ENCODE data around the gene SEMA3E. TPM values are rescaled to one million over a fixed set of nuclear protein-coding genes. Genes with fewer than 3 reads are reported as not detected.
"Not testable (repeated sequence)": the region's sequence is repeated elsewhere in the genome, so short reads cannot be mapped to it uniquely, and the experiment has no call there.

Gene SEMA3E
- total RNA-seq, 1 experiment from 2014 or later = 0.20 TPM

DNA sequence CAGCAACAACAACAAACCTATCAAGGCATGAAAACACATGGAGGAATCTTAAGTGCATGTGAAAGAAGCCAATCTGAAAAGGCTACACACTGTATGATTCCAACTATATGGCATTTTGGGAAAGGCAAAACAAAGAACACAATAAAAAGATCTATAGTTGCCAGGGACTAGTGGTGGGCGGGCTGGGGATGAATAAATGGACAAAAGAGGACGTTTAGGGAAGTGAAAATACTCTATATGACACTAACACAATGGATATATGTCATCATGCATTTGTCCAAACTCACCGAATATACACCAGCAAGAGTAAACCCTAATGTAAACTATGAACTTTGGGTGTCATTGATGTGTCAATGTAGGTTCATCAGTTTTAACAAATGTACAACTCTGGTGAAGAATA, 89.1 kb downstream of the SEMA3E start:
- no TSS peak for BruUV-seq (replicated peaks)
- no peak overlapping the region for H3K4me3 Mint-ChIP-seq (ENCODE audit: unreplicated experiment)

GRCh38 chr7:83552556-83552955, 96.4 kb downstream of the SEMA3E start:
- POLR2A ChIA-PET; H3K36me3 Mint-ChIP-seq (ENCODE audit: insufficient read depth, unreplicated experiment); H3K36me3 ChIP-seq (ENCODE audit: control insufficient read depth, insufficient read depth, low read length); H3K4me3 ChIP-seq (ENCODE audit: low read depth, low read length); H3K27me3 Mint-ChIP-seq (ENCODE audit: insufficient read depth, unreplicated experiment); H3K27me3 ChIP-seq (replicated peaks; ENCODE audit: control insufficient read depth, insufficient read depth, low read length); BruUV-seq (replicated peaks); CTCF ChIA-PET; H3K4me3 Mint-ChIP-seq (ENCODE audit: unreplicated experiment): not testable (repeated sequence)
- H3K4me1 Mint-ChIP-seq (ENCODE audit: low read depth, unreplicated experiment) = peaks cover 15% of the 10 kb centered on the region
- peaks cover 42% of the 10 kb centered on the region for H3K9me3 Mint-ChIP-seq (ENCODE audit: unreplicated experiment)
- DNase-seq = peak; percentile 60 to 67
- intact Hi-C loops (cut with micrococcal nuclease; ENCODE audit: unreplicated experiment) = loop anchor here (1.0 kb wide), 1 partner anchor 28 kb away; no protein-coding TSS in a partner anchor
- H3K27ac Mint-ChIP-seq (ENCODE audit: unreplicated experiment) = peak overlapping the region; percentile 60
- Histone ChIP-seq H3K9me3 (peaks cover 32% of the 10 kb centered on the region), H3K4me1 (peaks cover 18% of the 10 kb centered on the region)

More for the DNA sequence above, 89.1 kb downstream of the SEMA3E start:
- POLR2A ChIA-PET = no interaction called here
- H3K27me3 ChIP-seq (replicated peaks; ENCODE audit: control insufficient read depth, insufficient read depth, low read length) = no peaks in the 10 kb centered on the region
- no peaks in the 10 kb centered on the region for H3K9me3 ChIP-seq
- intact Hi-C loops (cut with micrococcal nuclease; ENCODE audit: unreplicated experiment) = no loop called here
- no peak overlapping the region for H3K4me3 ChIP-seq (ENCODE audit: low read depth, low read length)
- no peak overlapping the region for H3K27ac Mint-ChIP-seq (ENCODE audit: unreplicated experiment)
- no peak for DNase-seq
- no peaks in the 10 kb centered on the region for H3K4me1 ChIP-seq
- no peak for TF ChIP-seq CTCF (IDR thresholded peaks at IDR 0.05; ENCODE audit: insufficient read depth in 1 of 2, low read depth in 1 of 2, low read length in 1 of 2, severe bottlenecking in 1 of 2, unreplicated experiment in 1 of 2)
- H3K36me3 Mint-ChIP-seq (ENCODE audit: insufficient read depth, unreplicated experiment) = no peaks in the 10 kb centered on the region
- CTCF ChIA-PET = no interaction called here
- H3K27me3 Mint-ChIP-seq (ENCODE audit: insufficient read depth, unreplicated experiment) = no peaks in the 10 kb centered on the region
- no peaks in the 10 kb centered on the region for H3K36me3 ChIP-seq (ENCODE audit: control insufficient read depth, insufficient read depth, low read length)
- H3K9me3 Mint-ChIP-seq (ENCODE audit: unreplicated experiment) = peaks cover 6% of the 10 kb centered on the region
- no peaks in the 10 kb centered on the region for H3K4me1 Mint-ChIP-seq (ENCODE audit: low read depth, unreplicated experiment)

GRCh38 chr7:83550100-83550499, 98.8 kb downstream of the SEMA3E start:
- intact Hi-C loops (cut with micrococcal nuclease; ENCODE audit: unreplicated experiment) = no loop called here
- no peak for TF ChIP-seq CTCF (IDR thresholded peaks at IDR 0.05; ENCODE audit: insufficient read depth in 1 of 2, low read depth in 1 of 2, low read length in 1 of 2, severe bottlenecking in 1 of 2, unreplicated experiment in 1 of 2)
- Mint-ChIP-seq H3K27ac (ENCODE audit: unreplicated experiment) (no peak overlapping the region), H3K27me3 (ENCODE audit: insufficient read depth, unreplicated experiment) (no peaks in the 10 kb centered on the region), H3K4me1 (ENCODE audit: low read depth, unreplicated experiment) (peaks cover 15% of the 10 kb centered on the region), H3K36me3 (ENCODE audit: insufficient read depth, unreplicated experiment) (peaks cover 6% of the 10 kb centered on the region), H3K9me3 (ENCODE audit: unreplicated experiment) (peaks cover 38% of the 10 kb centered on the region), H3K4me3 (ENCODE audit: unreplicated experiment) (no peak overlapping the region)
- Histone ChIP-seq H3K4me1 (peaks cover 18% of the 10 kb centered on the region), H3K27me3 (replicated peaks; ENCODE audit: control insufficient read depth, insufficient read depth, low read length) (no peaks in the 10 kb centered on the region), H3K4me3 (ENCODE audit: low read depth, low read length) (no peak overlapping the region), H3K36me3 (ENCODE audit: control insufficient read depth, insufficient read depth, low read length) (no peaks in the 10 kb centered on the region), H3K9me3 (peaks cover 32% of the 10 kb centered on the region)
- ChIA-PET POLR2A (no interaction called here), CTCF (no interaction called here)
- BruUV-seq (replicated peaks) = no TSS peak
- DNase-seq = no peak

GRCh38 chr7:83548250-83548649, 100.7 kb downstream of the SEMA3E start:
- H3K27ac Mint-ChIP-seq (ENCODE audit: unreplicated experiment) = no peak overlapping the region
- CTCF ChIA-PET = no interaction called here
- peaks cover 21% of the 10 kb centered on the region for H3K9me3 Mint-ChIP-seq (ENCODE audit: unreplicated experiment)
- peaks cover 12% of the 10 kb centered on the region for H3K4me1 Mint-ChIP-seq (ENCODE audit: low read depth, unreplicated experiment)
- no peak for DNase-seq
- intact Hi-C loops (cut with micrococcal nuclease; ENCODE audit: unreplicated experiment) = no loop called here
- H3K4me1 ChIP-seq = peaks cover 9% of the 10 kb centered on the region
- no peak overlapping the region for H3K4me3 Mint-ChIP-seq (ENCODE audit: unreplicated experiment)
- POLR2A ChIA-PET = no interaction called here
- H3K36me3 ChIP-seq (ENCODE audit: control insufficient read depth, insufficient read depth, low read length) = no peaks in the 10 kb centered on the region
- H3K36me3 Mint-ChIP-seq (ENCODE audit: insufficient read depth, unreplicated experiment) = peaks cover 6% of the 10 kb centered on the region
- no peak for TF ChIP-seq CTCF (IDR thresholded peaks at IDR 0.05; ENCODE audit: insufficient read depth in 1 of 2, low read depth in 1 of 2, low read length in 1 of 2, severe bottlenecking in 1 of 2, unreplicated experiment in 1 of 2)
- no peak overlapping the region for H3K4me3 ChIP-seq (ENCODE audit: low read depth, low read length)
- H3K27me3 Mint-ChIP-seq (ENCODE audit: insufficient read depth, unreplicated experiment) = no peaks in the 10 kb centered on the region
- peaks cover 22% of the 10 kb centered on the region for H3K9me3 ChIP-seq
- no TSS peak for BruUV-seq (replicated peaks)
- H3K27me3 ChIP-seq (replicated peaks; ENCODE audit: control insufficient read depth, insufficient read depth, low read length) = no peaks in the 10 kb centered on the region
